Mucosa of descending colon (tissue), 3 donors: ENCODE data around the gene CTSG. TPM values are rescaled to one million over a fixed set of nuclear protein-coding genes. Genes with fewer than 3 reads are reported as not detected.
"Not testable (repeated sequence)": the region's sequence is repeated elsewhere in the genome, so short reads cannot be mapped to it uniquely, and the experiment has no call there.

ENCODE experiments used
- ATAC-seq: fragments of 200-7000 bp; cut with Tn5 transposase; one replicate; pipeline ENCODE4 v1.9.1; 2020; ENCODE audit warnings: mild to moderate bottlenecking, moderate library complexity
- DNase-seq, 3 donors: peaks; one replicate each; pipeline ENCODE4 v3.0.0-alpha.2; 2020
- H3K36me3 ChIP-seq: fragments of 200-600 bp; one replicate; pipeline ENCODE4 v1.8.0; 2021; ENCODE audit warnings: low read depth, mild to moderate bottlenecking
- H3K4me1 ChIP-seq: fragments of 200-600 bp; one replicate; pipeline ENCODE4 v1.8.0; 2021; ENCODE audit warnings: low read depth, mild to moderate bottlenecking
- H3K4me3 ChIP-seq: fragments of 200-600 bp; one replicate; pipeline ENCODE4 v1.8.0; 2021; ENCODE audit warnings: mild to moderate bottlenecking
- H3K9me3 ChIP-seq: fragments of 200-600 bp; one replicate; pipeline ENCODE4 v1.8.0; 2021; ENCODE audit warnings: mild to moderate bottlenecking
- intact Hi-C, 2 donors: fragments of 100-400 bp; cut with DNase I in 1 of 2; cut with micrococcal nuclease in 1 of 2; formaldehyde crosslinking; loops; one replicate each; pipeline versions ENCODE4 v1.11.0 to v1.11.1; 2022; cut with DNase I, micrococcal nuclease
- total RNA-seq, 3 donors: library from RNA; stranded (reverse); fragmentation: NEBNext Ultra II Directional in 2 of 3; extraction: Animal tissue kit (Norgen Biotek cat#: 25700) in 2 of 3; gene quantifications; one replicate each; pipeline versions ENCODE4 v1.2.1 to v1.2.4, GENCODE V29; 2021 to 2023
- TF ChIP-seq, protein P1 (sequence below): fragments of 200-600 bp; IDR thresholded peaks from one replicate; pipeline ENCODE4 v1.8.0; 2022; ENCODE audit warnings: antibody characterized with exemption, mild to moderate bottlenecking
- donor health status: DM: no; HTN: no; CAD: no; lungs with moderate emphysema.
- donor health status: DM: no; HTN: no; CAD: no.
- donor health status: DM: no; HTN: yes; CAD: no.

CTSG gene
- total RNA-seq, 3 donors from 2014 or later: 2.9 to 9.1 TPM; not detected in 1

DNA sequence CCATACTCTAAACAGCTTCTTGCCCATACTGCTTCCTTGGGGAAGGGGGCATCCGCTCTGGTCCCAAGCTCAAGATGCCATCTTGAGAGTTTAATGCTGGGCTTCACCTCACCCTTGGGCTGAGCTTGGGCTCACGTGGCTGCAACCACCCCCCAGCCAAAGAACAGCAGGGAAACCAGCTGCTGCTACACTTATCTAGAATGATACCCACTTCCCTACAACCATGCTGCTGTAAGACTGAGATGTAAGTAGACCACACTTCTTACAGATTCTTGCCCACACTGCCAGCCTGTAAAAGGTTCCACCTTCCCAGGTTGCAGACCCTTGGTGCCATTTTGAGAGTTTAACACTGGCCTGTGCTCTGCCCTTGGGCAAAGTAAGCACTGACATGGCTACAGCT is 9.7 kb downstream of the CTSG start:
- H3K36me3 ChIP-seq: no peaks in the 10 kb centered on the region
- no peak overlapping the region for H3K4me3 ChIP-seq
- TF ChIP-seq, protein P1, sequence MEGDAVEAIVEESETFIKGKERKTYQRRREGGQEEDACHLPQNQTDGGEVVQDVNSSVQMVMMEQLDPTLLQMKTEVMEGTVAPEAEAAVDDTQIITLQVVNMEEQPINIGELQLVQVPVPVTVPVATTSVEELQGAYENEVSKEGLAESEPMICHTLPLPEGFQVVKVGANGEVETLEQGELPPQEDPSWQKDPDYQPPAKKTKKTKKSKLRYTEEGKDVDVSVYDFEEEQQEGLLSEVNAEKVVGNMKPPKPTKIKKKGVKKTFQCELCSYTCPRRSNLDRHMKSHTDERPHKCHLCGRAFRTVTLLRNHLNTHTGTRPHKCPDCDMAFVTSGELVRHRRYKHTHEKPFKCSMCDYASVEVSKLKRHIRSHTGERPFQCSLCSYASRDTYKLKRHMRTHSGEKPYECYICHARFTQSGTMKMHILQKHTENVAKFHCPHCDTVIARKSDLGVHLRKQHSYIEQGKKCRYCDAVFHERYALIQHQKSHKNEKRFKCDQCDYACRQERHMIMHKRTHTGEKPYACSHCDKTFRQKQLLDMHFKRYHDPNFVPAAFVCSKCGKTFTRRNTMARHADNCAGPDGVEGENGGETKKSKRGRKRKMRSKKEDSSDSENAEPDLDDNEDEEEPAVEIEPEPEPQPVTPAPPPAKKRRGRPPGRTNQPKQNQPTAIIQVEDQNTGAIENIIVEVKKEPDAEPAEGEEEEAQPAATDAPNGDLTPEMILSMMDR: no peak
- no peaks in the 10 kb centered on the region for H3K4me1 ChIP-seq
- H3K9me3 ChIP-seq: peaks cover 17% of the 10 kb centered on the region
- intact Hi-C loops: no loop called here
- DNase-seq: no peak
- ATAC-seq: no peak

DNA sequence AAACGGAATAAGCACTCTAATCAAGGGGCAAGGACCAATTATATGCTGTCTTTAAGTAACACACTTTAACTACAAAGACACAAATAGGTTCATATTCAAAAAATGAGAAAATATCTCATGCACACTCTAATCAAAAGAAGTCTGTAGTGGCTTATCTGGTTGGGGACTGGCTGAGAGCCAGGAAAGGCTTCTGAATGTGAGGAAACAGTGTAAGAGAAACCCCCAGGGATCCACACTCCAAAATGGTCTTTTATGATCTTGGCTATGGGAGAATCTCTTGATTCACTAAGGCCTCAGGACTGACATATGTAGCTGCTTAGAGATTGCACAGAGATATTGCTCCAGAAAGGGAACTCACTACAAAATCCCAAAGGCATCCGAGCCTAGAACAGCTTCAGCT is 10.3 kb downstream of the CTSG start:
- DNase-seq (no peak), ATAC-seq (no peak)
- Histone ChIP-seq H3K4me3 (no peak overlapping the region), H3K9me3 (peaks cover 17% of the 10 kb centered on the region), H3K4me1 (no peaks in the 10 kb centered on the region), H3K36me3 (no peaks in the 10 kb centered on the region)
- intact Hi-C loops: no loop called here
- TF ChIP-seq, protein P1: no peak

DNA sequence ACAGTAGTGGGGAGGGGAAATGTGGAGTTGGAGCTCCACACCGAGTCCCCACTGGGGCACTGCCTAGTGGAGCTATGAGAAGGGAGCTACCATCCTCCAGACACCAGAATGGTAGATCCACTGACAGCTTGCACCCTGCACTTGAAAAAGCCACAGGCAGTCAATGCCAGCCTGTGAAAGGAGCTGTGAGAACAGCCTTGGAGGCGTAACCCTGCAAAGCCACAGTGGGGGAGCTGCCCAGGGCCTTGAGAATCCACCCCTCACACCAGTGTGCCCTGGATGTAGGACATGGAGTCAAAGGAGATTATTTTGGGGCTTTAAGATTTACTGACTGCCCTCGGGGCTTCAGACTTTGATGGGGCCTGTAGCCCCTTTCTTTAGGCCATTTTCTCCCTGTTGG is 12.5 kb downstream of the CTSG start:
- H3K4me3 ChIP-seq: no peak overlapping the region
- ATAC-seq: no peak
- TF ChIP-seq, protein P1: no peak

DNA sequence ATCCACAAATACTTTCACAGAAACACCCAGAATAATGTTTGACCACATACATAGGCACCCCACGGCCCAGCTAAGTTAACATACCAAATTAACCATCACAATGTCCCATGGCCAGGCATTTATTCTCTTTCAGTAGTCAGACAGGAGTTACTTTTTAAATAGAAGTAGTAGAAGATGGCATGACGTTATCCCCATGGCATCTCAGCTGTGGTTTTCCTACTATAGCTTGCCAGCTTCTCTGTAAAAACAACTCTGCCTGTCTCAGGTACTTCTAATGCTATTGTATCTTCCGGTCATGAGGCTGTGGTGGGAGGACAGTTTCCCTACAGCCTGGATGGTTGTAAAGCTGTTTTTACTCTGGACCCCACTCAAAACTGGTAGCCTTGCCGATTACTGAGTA is 19.3 kb downstream of the CTSG start:
- TF ChIP-seq, protein P1: no peak
- Histone ChIP-seq H3K4me1 (no peaks in the 10 kb centered on the region), H3K36me3 (no peaks in the 10 kb centered on the region), H3K9me3 (no peaks in the 10 kb centered on the region), H3K4me3 (no peak overlapping the region)
- no peak for ATAC-seq
- intact Hi-C loops: no loop called here
- no peak for DNase-seq

More for the DNA sequence above, 12.5 kb downstream of the CTSG start:
- intact Hi-C loops: no loop called here
- H3K36me3 ChIP-seq: no peaks in the 10 kb centered on the region
- peaks cover 17% of the 10 kb centered on the region for H3K9me3 ChIP-seq
- DNase-seq: no peak
- no peaks in the 10 kb centered on the region for H3K4me1 ChIP-seq

DNA sequence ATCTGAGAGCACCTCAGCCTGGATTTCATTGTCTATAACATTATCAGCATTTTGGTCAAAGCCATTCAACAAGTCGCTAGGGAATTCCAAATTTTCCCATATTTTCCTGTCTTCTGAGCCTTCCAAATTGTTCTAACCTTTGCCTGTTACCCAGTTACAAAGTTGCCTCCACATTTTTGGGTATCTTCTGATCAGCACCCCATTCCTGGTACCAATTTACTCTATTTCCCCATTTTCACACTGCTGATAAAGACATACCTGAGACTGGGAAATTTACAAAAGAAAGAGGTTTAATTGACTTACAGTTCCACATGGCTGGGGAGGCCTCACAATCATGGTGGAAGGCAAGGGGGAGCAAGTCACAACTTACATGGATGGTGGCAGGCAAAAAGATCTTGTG is 27.0 kb downstream of the CTSG start:
- DNase-seq, H3K36me3 ChIP-seq, intact Hi-C loops, H3K4me3 ChIP-seq, ATAC-seq, H3K4me1 ChIP-seq: not testable (repeated sequence)
- H3K9me3 ChIP-seq: peaks cover 18% of the 10 kb centered on the region

DNA sequence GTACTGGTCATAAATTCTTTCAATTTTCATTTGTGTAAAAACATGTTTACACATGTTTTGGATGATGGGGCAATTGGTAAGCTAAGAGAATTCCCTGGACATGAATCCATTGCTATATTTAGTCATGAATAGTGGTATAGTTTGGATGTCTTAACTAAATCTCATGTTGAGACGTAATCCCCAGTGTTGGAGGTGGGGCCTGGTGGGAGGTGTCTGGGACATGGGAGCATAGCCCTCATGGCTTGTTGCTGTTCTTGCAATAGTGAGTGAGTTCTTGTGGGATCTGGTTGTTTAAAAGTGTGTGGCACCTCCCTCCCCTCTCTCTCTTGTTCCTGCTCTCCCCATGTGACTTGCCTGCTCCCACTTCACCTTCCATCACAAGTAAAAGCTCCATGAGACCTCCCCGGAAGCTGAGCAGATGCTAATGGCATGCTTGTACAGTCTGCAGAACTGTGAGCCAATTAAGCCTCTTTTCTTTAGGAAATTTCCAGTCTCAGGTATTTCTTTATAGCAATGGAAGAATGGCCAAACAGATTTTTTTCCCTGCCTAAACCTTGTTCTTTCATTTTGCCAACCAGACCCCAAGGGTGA is 33.6 kb downstream of the CTSG start:
- intact Hi-C loops: no loop called here
- Histone ChIP-seq H3K4me1 (no peaks in the 10 kb centered on the region), H3K4me3 (no peak overlapping the region), H3K9me3 (peaks cover 7% of the 10 kb centered on the region), H3K36me3 (no peaks in the 10 kb centered on the region)
- ATAC-seq: no peak
- DNase-seq: no peak
- TF ChIP-seq, protein P1: no peak
